ENCODE results near the gene EPHB2. TPM values are rescaled to one million over a fixed set of nuclear protein-coding genes. Genes with fewer than 3 reads are reported as not detected.

Gene EPHB2
- total and polyA plus RNA-seq, 2 of the 8 experiments (the other 6 are each of a cell fraction or from before 2014, with no cell fraction given): 15.8 to 17.2 TPM

DNA sequence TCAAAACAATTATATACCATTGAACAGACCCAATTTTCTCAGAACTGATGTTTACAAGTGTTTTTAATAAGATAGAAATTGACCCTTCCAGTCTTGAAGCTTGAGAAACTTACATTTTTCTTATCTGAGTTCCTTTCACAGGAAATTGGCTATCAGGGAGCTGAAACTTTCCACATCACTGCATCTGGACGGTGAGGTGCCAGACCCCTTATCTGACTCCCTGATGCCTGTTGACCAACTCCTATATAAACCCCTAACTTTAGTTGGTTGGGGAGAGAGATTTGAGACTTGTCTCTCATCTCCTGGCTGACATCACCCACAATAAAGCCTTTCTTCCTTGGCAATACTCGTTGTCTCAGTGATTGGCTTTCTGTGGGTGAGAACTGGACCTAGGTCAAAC is 230.6 kb downstream of the EPHB2 start (continued):
- TF ChIP-seq, protein P1, sequence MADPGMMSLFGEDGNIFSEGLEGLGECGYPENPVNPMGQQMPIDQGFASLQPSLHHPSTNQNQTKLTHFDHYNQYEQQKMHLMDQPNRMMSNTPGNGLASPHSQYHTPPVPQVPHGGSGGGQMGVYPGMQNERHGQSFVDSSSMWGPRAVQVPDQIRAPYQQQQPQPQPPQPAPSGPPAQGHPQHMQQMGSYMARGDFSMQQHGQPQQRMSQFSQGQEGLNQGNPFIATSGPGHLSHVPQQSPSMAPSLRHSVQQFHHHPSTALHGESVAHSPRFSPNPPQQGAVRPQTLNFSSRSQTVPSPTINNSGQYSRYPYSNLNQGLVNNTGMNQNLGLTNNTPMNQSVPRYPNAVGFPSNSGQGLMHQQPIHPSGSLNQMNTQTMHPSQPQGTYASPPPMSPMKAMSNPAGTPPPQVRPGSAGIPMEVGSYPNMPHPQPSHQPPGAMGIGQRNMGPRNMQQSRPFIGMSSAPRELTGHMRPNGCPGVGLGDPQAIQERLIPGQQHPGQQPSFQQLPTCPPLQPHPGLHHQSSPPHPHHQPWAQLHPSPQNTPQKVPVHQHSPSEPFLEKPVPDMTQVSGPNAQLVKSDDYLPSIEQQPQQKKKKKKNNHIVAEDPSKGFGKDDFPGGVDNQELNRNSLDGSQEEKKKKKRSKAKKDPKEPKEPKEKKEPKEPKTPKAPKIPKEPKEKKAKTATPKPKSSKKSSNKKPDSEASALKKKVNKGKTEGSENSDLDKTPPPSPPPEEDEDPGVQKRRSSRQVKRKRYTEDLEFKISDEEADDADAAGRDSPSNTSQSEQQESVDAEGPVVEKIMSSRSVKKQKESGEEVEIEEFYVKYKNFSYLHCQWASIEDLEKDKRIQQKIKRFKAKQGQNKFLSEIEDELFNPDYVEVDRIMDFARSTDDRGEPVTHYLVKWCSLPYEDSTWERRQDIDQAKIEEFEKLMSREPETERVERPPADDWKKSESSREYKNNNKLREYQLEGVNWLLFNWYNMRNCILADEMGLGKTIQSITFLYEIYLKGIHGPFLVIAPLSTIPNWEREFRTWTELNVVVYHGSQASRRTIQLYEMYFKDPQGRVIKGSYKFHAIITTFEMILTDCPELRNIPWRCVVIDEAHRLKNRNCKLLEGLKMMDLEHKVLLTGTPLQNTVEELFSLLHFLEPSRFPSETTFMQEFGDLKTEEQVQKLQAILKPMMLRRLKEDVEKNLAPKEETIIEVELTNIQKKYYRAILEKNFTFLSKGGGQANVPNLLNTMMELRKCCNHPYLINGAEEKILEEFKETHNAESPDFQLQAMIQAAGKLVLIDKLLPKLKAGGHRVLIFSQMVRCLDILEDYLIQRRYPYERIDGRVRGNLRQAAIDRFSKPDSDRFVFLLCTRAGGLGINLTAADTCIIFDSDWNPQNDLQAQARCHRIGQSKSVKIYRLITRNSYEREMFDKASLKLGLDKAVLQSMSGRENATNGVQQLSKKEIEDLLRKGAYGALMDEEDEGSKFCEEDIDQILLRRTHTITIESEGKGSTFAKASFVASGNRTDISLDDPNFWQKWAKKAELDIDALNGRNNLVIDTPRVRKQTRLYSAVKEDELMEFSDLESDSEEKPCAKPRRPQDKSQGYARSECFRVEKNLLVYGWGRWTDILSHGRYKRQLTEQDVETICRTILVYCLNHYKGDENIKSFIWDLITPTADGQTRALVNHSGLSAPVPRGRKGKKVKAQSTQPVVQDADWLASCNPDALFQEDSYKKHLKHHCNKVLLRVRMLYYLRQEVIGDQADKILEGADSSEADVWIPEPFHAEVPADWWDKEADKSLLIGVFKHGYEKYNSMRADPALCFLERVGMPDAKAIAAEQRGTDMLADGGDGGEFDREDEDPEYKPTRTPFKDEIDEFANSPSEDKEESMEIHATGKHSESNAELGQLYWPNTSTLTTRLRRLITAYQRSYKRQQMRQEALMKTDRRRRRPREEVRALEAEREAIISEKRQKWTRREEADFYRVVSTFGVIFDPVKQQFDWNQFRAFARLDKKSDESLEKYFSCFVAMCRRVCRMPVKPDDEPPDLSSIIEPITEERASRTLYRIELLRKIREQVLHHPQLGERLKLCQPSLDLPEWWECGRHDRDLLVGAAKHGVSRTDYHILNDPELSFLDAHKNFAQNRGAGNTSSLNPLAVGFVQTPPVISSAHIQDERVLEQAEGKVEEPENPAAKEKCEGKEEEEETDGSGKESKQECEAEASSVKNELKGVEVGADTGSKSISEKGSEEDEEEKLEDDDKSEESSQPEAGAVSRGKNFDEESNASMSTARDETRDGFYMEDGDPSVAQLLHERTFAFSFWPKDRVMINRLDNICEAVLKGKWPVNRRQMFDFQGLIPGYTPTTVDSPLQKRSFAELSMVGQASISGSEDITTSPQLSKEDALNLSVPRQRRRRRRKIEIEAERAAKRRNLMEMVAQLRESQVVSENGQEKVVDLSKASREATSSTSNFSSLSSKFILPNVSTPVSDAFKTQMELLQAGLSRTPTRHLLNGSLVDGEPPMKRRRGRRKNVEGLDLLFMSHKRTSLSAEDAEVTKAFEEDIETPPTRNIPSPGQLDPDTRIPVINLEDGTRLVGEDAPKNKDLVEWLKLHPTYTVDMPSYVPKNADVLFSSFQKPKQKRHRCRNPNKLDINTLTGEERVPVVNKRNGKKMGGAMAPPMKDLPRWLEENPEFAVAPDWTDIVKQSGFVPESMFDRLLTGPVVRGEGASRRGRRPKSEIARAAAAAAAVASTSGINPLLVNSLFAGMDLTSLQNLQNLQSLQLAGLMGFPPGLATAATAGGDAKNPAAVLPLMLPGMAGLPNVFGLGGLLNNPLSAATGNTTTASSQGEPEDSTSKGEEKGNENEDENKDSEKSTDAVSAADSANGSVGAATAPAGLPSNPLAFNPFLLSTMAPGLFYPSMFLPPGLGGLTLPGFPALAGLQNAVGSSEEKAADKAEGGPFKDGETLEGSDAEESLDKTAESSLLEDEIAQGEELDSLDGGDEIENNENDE (IDR thresholded peaks at IDR 0.05; ENCODE audit: insufficient replicate concordance, low read length): no peak
- TF ChIP-seq, protein P2, sequence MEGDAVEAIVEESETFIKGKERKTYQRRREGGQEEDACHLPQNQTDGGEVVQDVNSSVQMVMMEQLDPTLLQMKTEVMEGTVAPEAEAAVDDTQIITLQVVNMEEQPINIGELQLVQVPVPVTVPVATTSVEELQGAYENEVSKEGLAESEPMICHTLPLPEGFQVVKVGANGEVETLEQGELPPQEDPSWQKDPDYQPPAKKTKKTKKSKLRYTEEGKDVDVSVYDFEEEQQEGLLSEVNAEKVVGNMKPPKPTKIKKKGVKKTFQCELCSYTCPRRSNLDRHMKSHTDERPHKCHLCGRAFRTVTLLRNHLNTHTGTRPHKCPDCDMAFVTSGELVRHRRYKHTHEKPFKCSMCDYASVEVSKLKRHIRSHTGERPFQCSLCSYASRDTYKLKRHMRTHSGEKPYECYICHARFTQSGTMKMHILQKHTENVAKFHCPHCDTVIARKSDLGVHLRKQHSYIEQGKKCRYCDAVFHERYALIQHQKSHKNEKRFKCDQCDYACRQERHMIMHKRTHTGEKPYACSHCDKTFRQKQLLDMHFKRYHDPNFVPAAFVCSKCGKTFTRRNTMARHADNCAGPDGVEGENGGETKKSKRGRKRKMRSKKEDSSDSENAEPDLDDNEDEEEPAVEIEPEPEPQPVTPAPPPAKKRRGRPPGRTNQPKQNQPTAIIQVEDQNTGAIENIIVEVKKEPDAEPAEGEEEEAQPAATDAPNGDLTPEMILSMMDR (IDR thresholded peaks at IDR 0.05; ENCODE audit: control extremely low read depth in 1 of 3, insufficient read depth in 1 of 3, low read depth in 1 of 3, low read length in 3 of 3): no peak
- TF ChIP-seq SIRT6 (IDR thresholded peaks at IDR 0.05; ENCODE audit: low read length): no peak
- no peak for TF ChIP-seq ZNF274 (IDR thresholded peaks at IDR 0.05; ENCODE audit: borderline replicate concordance, extremely low read depth, low read length)
- no peak for TF ChIP-seq KDM5A (IDR thresholded peaks at IDR 0.05; ENCODE audit: low read length)
- no peak for TF ChIP-seq RNF2 (IDR thresholded peaks at IDR 0.05; ENCODE audit: borderline replicate concordance, low read depth, low read length, missing control alignments, poor library complexity, severe bottlenecking)
- TF ChIP-seq, protein P3, sequence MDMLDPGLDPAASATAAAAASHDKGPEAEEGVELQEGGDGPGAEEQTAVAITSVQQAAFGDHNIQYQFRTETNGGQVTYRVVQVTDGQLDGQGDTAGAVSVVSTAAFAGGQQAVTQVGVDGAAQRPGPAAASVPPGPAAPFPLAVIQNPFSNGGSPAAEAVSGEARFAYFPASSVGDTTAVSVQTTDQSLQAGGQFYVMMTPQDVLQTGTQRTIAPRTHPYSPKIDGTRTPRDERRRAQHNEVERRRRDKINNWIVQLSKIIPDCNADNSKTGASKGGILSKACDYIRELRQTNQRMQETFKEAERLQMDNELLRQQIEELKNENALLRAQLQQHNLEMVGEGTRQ (IDR thresholded peaks at IDR 0.05; ENCODE audit: low read length): no peak
